Measurements from ENCODE around the gene SEL1L3. TPM values are rescaled to one million over a fixed set of nuclear protein-coding genes. Genes with fewer than 3 reads are reported as not detected.

The SEL1L3 gene
- total and polyA plus RNA-seq, 7 donors: 3.5 to 65.6 (median 8.1) TPM

- peaks cover 0 to 13% (median 8%) of the 10 kb centered on the region in 4 donors for H3K4me1 ChIP-seq
- TF ChIP-seq POLR2A (IDR thresholded peaks at IDR 0.05): no peak
- TF ChIP-seq EP300 (IDR thresholded peaks at IDR 0.05): no peak
- TF ChIP-seq CTCF (IDR thresholded peaks at IDR 0.05): no peak
- no peak for TF ChIP-seq POLR2AphosphoS5 (IDR thresholded peaks at IDR 0.05)
- no peak for DNase-seq
- no peaks in the 10 kb centered on the region for H3K9me3 ChIP-seq
- intact Hi-C loops (cut with DNase I): no loop called here
- no peaks in the 10 kb centered on the region for H3K36me3 ChIP-seq
- no peak overlapping the region for H3K27ac ChIP-seq
- H3K4me3 ChIP-seq: no peak overlapping the region
- whole genome bisulfite sequencing, 2 donors: 83% methylated on average over 4 of the region's 4 CpGs
- no peaks in the 10 kb centered on the region for H3K27me3 ChIP-seq
Measured at GRCh38 chr4:25818876-25819275, 43.9 kb downstream of the SEL1L3 start.

GRCh38 chr4:25818371-25818871 is 44.4 kb downstream of the SEL1L3 start:
- intact Hi-C loops (cut with DNase I): no loop called here
- TF ChIP-seq POLR2A (IDR thresholded peaks at IDR 0.05): no peak
- TF ChIP-seq POLR2AphosphoS5 (IDR thresholded peaks at IDR 0.05): no peak
- no peak for TF ChIP-seq CTCF (IDR thresholded peaks at IDR 0.05)
- TF ChIP-seq EP300 (IDR thresholded peaks at IDR 0.05): no peak
- 92 to 99% methylated on average over 2 of the region's 2 CpGs for WGBS, 2 donors
- Histone ChIP-seq H3K27me3 (no peaks in the 10 kb centered on the region), H3K36me3 (no peaks in the 10 kb centered on the region), H3K4me3 (no peak overlapping the region), H3K4me1 (peaks cover 0 to 18% (median 12%) of the 10 kb centered on the region in 4 donors), H3K9me3 (no peaks in the 10 kb centered on the region), H3K27ac (no peak overlapping the region)
- DNase-seq: no peak

- Histone ChIP-seq H3K27ac (no peak overlapping the region), H3K27me3 (no peaks in the 10 kb centered on the region), H3K4me1 (peaks cover 0 to 23% (median 15%) of the 10 kb centered on the region in 4 donors), H3K36me3 (no peaks in the 10 kb centered on the region), H3K4me3 (no peak overlapping the region), H3K9me3 (no peaks in the 10 kb centered on the region)
- no peak for DNase-seq
- TF ChIP-seq POLR2A (IDR thresholded peaks at IDR 0.05): no peak
- TF ChIP-seq CTCF (IDR thresholded peaks at IDR 0.05): no peak
- no peak for TF ChIP-seq EP300 (IDR thresholded peaks at IDR 0.05)
- TF ChIP-seq POLR2AphosphoS5 (IDR thresholded peaks at IDR 0.05): no peak
- intact Hi-C loops (cut with DNase I): no loop called here
- WGBS, 2 donors: 88 to 93% methylated on average over 8 of the region's 8 CpGs
Measured at GRCh38 chr4:25817059-25817681, 45.6 kb downstream of the SEL1L3 start.

- 91 to 95% methylated on average over 2 of the region's 2 CpGs for WGBS, 2 donors
- Histone ChIP-seq H3K27me3 (no peaks in the 10 kb centered on the region), H3K36me3 (no peaks in the 10 kb centered on the region)
Measured at GRCh38 chr4:25816591-25817058, 46.2 kb downstream of the SEL1L3 start.

More at GRCh38 chr4:25816591-25817058, 46.2 kb downstream of the SEL1L3 start:
- intact Hi-C loops (cut with DNase I): no loop called here
- Histone ChIP-seq H3K4me1 (peaks cover 0 to 23% (median 15%) of the 10 kb centered on the region in 4 donors), H3K4me3 (no peak overlapping the region), H3K27ac (no peak overlapping the region), H3K9me3 (no peaks in the 10 kb centered on the region)
- TF ChIP-seq EP300 (IDR thresholded peaks at IDR 0.05) (no peak), POLR2AphosphoS5 (IDR thresholded peaks at IDR 0.05) (no peak), CTCF (IDR thresholded peaks at IDR 0.05) (no peak), POLR2A (IDR thresholded peaks at IDR 0.05) (no peak)
- no peak for DNase-seq

Data from sigmoid colon (tissue), 7 donors.